HG03432 (cell line): ENCODE measurements around the gene TPSD1.
"Not testable (repeated sequence)": the region's sequence is repeated elsewhere in the genome, so short reads cannot be mapped to it uniquely, and the experiment has no call there.

Source experiments
- ATAC-seq: cut with Tn5 transposase; IDR thresholded peaks from one replicate; pipeline ENCODE4 v1.9.1; 2021; ENCODE audit warnings: mild to moderate bottlenecking, moderate library complexity; ENCODE audit not compliant: unreplicated experiment

Gene TPSD1

DNA sequence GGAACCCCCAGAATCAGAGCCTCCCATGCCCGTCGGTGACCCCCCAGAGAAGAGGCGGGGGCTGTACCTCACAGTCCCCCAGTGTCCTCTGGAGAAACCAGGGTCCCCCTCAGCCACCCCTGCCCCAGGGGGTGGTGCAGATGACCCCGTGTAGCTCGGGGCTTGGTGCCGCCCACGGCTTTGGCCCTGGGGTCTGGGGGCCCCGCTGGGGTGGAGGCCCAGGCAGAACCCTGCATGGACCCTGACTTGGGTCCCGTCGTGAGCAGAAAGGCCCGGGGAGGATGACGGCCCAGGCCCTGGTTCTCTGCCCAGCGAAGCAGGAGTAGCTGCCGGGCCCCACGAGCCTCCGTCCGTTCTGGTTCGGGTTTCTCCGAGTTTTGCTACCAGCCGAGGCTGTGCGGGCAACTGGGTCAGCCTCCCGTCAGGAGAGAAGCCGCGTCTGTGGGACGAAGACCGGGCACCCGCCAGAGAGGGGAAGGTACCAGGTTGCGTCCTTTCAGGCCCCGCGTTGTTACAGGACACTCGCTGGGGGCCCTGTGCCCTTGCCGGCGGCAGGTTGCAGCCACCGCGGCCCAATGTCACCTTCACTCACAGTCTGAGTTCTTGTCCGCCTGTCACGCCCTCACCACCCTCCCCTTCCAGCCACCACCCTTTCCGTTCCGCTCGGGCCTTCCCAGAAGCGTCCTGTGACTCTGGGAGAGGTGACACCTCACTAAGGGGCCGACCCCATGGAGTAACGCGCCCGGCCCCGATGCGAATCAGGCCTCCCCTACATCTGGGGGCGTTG is 34.8 kb upstream of the TPSD1 start:
- ATAC-seq, result no peak

- ATAC-seq, result no peak
Measured at GRCh38 chr16:1221628-1222552, 34.0 kb upstream of the TPSD1 start.

- no peak for ATAC-seq
Measured at GRCh38 chr16:1222553-1223354, 33.1 kb upstream of the TPSD1 start.

DNA sequence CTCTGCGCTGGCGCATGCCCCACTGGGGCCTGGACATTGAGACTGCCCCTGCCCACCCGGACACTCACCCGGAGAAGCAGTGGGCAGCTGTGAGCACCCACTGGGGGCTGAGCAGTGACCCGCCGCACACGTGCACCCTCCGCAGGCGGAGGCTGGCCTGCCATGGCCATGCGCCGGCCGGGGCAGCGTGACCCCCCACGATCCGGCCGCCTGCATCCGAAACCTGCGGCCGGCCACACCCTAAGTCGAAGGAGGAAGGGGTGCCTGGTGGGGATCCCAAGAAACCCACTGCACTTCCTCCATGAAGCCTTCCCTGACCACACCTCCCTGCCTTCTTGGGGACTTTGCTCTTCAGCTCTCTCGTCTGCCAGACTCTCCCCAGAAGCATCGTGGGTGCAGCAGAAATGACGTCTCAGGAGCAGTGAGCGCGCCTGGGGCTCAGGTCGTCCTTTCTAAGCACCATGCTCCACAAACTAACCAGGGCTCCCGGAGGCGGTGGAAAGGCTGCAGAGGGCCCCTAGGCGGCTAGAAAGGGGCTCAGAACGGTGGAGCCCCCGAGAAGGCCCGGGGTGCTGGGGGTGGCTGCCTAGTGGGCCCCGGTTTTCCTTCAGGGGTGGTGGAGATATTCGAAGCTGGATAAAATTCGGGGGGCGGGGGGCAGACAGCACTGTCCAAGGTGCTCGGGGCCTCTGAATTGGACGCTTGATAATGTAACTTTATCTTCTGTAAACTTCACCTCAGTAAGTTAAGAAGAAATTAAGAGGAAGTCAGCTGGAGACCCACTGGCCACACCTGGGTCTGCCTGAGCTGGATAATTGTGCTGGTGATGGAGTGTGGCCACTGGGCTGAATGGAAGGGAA is 32.3 kb upstream of the TPSD1 start:
- ATAC-seq, result no peak

DNA sequence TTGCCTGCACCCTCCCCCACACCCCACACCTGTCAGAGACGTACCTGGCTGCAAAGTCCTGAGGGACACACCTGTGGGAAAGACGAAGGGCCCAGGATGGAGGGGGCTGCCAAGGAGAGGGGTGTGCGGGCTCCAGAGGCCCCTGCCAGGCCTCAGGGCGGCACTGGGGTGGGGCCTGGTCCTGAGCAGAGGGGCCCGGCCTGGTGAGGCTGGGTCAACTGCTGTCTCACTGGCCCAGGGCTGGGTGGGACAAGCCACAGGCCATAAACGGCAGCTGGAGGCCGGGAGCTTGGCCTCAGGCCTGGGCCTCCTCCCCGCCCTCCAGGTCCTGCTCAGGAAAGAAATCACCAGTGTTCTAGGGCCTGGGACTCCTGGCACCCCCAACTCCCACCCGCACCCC is 31.3 kb upstream of the TPSD1 start:
- ATAC-seq, result no peak

GRCh38 chr16:1225051-1225451 is 30.8 kb upstream of the TPSD1 start, which contains the start of gene TPSG1:
Gene TPSG1 (minus strand): TSS chr16:1225268. CDS start chr16:1225252, 16 bp downstream.
- no peak for ATAC-seq

DNA sequence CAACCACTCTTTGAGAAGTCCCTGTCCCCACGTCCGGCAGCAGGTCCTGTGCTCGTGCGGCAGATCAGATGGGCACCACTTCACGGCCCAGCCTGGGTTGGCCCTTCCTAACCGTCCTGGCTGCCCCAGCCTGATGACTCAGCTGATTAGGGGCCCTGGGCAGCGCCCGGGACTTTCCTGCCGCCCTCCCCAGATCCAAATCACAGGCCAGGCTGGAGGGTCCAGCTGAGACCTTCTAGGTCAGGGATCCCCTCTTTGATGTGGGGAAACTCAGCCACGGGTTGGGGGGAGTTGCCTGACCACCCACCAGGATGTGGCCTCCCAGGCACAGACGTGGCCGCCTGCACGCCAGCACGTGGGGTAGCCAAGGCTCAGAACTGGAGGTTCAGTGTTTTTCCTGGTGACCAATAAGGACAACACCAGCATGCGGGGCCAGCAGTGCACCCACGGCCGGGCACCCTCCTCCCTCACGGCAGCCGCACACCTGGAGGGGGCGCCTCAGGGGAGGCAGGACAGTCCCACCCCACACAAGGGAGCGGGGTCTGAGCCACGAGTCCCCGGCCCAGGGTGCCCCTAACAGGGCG is 30.0 kb upstream of the TPSD1 start:
- ATAC-seq, result not testable (repeated sequence)

- not testable (repeated sequence) for ATAC-seq
Measured at GRCh38 chr16:1226692-1227091, 29.2 kb upstream of the TPSD1 start.

GRCh38 chr16:1228227-1228626 is 27.6 kb upstream of the TPSD1 start:
- not testable (repeated sequence) for ATAC-seq

DNA sequence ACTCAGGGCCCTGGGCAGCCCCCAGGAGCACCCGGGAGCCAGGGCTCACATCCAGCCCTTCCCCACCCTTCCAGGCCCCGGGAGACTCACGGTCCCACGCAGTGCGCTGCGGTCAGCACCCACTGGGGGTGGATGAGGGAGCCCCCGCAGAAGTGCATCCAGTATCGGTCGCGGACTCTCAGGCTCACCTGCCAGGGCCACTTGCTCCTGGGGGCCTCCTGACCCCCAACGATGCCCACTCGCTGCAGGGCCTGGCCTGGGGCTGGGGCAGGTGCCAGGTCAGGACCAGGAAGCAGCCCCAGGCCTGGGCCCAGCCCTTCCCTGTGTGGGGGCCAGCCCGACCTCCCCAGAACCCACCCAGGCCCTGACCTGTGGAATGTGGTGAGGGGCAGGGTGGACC is 26.4 kb upstream of the TPSD1 start:
- ATAC-seq, result not testable (repeated sequence)

DNA sequence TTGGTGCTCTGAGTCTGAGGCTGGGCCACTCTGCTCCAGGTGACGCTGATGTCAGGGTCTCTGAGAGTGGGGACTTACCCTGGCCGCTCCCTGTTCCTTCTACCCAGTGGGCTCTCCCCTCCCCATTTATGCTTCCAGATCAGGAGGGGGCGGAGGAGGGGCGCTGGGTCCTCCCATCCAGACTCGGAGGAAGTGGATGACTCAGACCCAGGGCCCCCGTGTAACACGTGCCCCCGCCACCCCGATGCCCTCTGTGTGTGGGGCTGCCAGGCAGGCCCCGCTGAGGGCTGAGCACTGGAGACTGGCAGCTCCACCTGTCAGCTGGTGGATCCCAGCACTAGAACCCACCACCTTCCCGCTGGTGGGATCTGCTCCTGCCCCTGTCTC is 25.8 kb upstream of the TPSD1 start, which contains the start of gene TPSB2:
TPSB2 (minus strand) TSS at position 101 of the 387 bp plus-strand sequence. CDS start 233 bp downstream, outside the sequence.
- not testable (repeated sequence) for ATAC-seq

- not testable (repeated sequence) for ATAC-seq
Measured at GRCh38 chr16:1230471-1231212, 25.2 kb upstream of the TPSD1 start.

DNA sequence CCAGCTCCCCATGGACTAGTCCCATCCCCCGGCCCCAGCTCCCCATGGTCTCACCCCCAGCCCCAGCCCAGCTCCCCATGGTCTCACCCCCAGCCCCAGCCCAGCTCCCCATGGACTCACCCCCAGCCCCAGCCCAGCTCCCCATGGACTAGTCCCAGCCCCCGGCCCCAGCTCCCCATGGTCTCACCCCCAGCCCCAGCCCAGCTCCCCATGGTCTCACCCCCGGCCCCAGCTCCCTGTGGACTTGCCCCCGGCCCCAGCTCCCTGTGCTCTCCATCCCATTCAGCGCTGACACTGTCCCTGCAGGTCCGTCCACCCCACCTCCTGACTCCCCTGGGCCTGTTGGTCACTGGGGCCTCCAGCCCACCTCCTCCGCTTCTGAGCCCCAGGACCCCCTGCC is 24.6 kb upstream of the TPSD1 start:
- ATAC-seq, result not testable (repeated sequence)

DNA sequence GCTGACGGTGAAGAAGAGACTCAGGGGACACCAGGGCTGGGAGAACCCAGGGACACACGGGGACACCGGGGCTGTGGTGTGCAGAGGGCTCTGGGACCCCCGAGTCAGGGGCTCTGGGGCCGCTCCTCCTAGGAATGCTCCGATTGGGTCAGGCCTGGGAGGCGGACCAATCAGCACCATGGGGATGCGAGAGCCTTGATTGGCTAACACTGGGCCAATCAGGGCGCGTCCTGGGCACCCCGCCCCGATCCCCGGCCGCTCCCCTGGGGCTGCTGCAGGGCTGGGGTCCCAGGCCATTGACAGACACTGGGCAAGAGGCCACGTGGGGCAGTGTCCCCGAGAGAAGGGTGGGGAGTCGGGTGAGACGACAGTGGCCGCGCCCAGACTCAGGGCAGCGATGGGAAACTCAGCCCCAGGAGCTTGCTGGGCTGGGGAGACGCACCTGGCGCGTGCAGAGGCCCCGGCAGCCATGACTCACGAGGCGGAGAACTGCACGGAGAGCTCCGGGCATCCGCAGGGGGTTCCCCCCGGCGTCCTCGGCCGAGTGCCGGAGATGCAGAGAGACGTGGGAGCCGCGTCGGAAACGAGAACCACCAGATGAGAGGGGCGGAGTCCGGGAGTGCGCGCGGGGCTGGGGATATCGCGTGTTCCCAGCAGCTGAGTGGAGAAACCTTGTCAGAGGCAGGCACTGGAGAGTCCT is 23.7 kb upstream of the TPSD1 start:
- not testable (repeated sequence) for ATAC-seq

- ATAC-seq, result not testable (repeated sequence)
Measured at GRCh38 chr16:1236659-1237058, 19.2 kb upstream of the TPSD1 start.

GRCh38 chr16:1237990-1238389 is 17.9 kb upstream of the TPSD1 start:
- ATAC-seq, result no peak

DNA sequence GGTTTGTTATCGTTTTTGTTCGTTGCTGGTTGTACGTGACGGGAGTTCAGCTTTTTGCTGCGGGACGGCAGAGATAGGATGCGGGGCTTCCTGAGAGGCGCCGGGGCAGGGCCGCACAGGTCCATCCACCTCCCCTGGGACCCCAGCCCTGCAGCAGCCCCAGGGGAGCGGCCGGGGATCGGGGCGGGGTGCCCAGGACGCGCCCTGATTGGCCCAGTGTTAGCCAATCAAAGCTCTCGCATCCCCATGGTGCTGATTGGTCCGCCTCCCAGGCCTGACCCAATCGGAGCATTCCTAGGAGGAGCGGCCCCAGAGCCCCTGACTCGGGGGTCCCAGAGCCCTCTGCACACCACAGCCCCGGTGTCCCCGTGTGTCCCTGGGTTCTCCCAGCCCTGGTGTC is 17.0 kb upstream of the TPSD1 start:
- ATAC-seq, result not testable (repeated sequence)

DNA sequence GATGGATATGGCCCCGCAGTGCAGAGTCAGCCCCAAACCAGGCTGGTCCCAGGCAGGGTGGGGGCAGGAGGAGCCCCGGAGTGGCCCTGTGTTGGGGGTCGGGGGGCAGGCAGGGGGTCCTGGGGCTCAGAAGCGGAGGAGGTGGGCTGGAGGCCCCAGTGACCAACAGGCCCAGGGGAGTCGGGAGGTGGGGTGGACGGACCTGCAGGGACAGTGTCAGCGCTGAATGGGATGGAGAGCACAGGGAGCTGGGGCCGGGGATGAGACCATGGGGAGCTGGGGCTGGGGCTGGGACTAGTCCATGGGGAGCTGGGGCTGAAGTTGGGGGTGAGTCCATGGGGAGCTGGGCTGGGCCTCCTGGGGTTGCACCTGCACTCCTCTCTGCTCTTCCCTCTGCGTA is 16.3 kb upstream of the TPSD1 start:
- ATAC-seq, result not testable (repeated sequence)
